SK-N-SH (cell line): Measurements from ENCODE around the gene XRN1. TPM values are rescaled to one million over a fixed set of nuclear protein-coding genes. Genes with fewer than 3 reads are reported as not detected.

ENCODE experiments used
- CTCF ChIA-PET: fragments of 300-600, 350-600 bp; formaldehyde crosslinking; extraction: SDS; loops from one replicate; lab custom pipeline; 2021; lab: Yijun Ruan, JAX
- POLR2A ChIA-PET: fragments of 350-600 bp; sonication (Branson Sonifier 250); formaldehyde crosslinking; extraction: SDS; loops from one replicate; lab custom pipeline; 2020; ENCODE audit warnings: antibody characterized with exemption, inconsistent platforms; lab: Yijun Ruan, JAX
- DNase-seq: peaks from one replicate; pipeline ENCODE4 v3.0.0; 2012
- H2AFZ ChIP-seq: fragments of 200-600 bp; sonication (generic); 2 replicates; pipeline ENCODE4 v1.8.1; 2016; ENCODE audit warnings: antibody characterized with exemption, mild to moderate bottlenecking, low read depth
- H3F3A ChIP-seq: fragments of 200-600 bp; sonication (generic); replicated peaks from 2 replicates; pipeline ENCODE3; 2016; ENCODE audit warnings: antibody characterized with exemption, mild to moderate bottlenecking; ENCODE audit not compliant: insufficient read depth
- H3K27ac ChIP-seq, 2 experiments: fragments of 200-500 bp in 1 of 2; fragments of 200-600 bp in 1 of 2; sonication (Bioruptor generic) in 1 of 2; sonication (generic), shearing (Covaris generic) in 1 of 2; 2 replicates each; pipeline versions ENCODE4 v1.5.1 to v1.6.1; 2014 to 2016; ENCODE audit warnings: low read depth in 2 of 2, inconsistent platforms in 1 of 2, low read length in 1 of 2, mild to moderate bottlenecking in 1 of 2, mixed read lengths in 1 of 2
- H3K27me3 ChIP-seq: fragments of 200-600 bp; sonication (generic), shearing (Covaris generic); 2 replicates; pipeline ENCODE4 v1.6.1; 2016; ENCODE audit warnings: mixed run types; ENCODE audit not compliant: insufficient read depth
- H3K36me3 ChIP-seq, 2 experiments: fragments of 200-500 bp in 1 of 2; fragments of 200-600 bp in 1 of 2; sonication (Bioruptor generic) in 1 of 2; sonication (generic) in 1 of 2; replicated peaks in 1 of 2; 2 replicates each; pipeline versions ENCODE3 to v1.5.1; 2014 to 2016; ENCODE audit warnings: low read length in 1 of 2, mild to moderate bottlenecking in 1 of 2; ENCODE audit not compliant: insufficient read depth in 2 of 2, control insufficient read depth in 1 of 2
- H3K4me1 ChIP-seq, 2 experiments: fragments of 200-500 bp in 1 of 2; fragments of 200-600 bp in 1 of 2; sonication (Bioruptor generic) in 1 of 2; sonication (generic), shearing (Covaris generic) in 1 of 2; 2 replicates each; pipeline versions ENCODE4 v1.5.1 to v1.6.1; 2014 to 2016; ENCODE audit warnings: low read depth in 1 of 2, low read length in 1 of 2, mixed run types in 1 of 2; ENCODE audit not compliant: insufficient read depth in 2 of 2, control insufficient read depth in 1 of 2
- H3K4me2 ChIP-seq: fragments of 200-600 bp; sonication (generic), shearing (Covaris generic); 2 replicates; pipeline ENCODE4 v1.6.1; 2017; ENCODE audit warnings: mixed run types
- H3K4me3 ChIP-seq, 2 experiments: fragments of 200-500 bp in 1 of 2; fragments of 200-600 bp in 1 of 2; sonication (Bioruptor generic) in 1 of 2; sonication (generic), shearing (Covaris generic) in 1 of 2; 2 replicates each; pipeline versions ENCODE4 v1.5.1 to v1.8.1; 2014 to 2016; ENCODE audit warnings: low read depth in 2 of 2, inconsistent platforms in 1 of 2, low read length in 1 of 2, mild to moderate bottlenecking in 1 of 2, mixed read lengths in 1 of 2, moderate library complexity in 1 of 2
- H3K79me2 ChIP-seq: fragments of 200-600 bp; sonication (generic); 2 replicates; pipeline ENCODE4 v1.8.1; 2017; ENCODE audit warnings: mild to moderate bottlenecking; ENCODE audit not compliant: insufficient read depth
- H3K9ac ChIP-seq: fragments of 200-600 bp; sonication (generic); 2 replicates; pipeline ENCODE4 v1.6.1; 2017; ENCODE audit warnings: mixed run types
- H3K9me2 ChIP-seq: fragments of 200-600 bp; sonication (generic); 2 replicates; pipeline ENCODE4 v1.6.1; 2017; ENCODE audit warnings: mixed run types
- H3K9me3 ChIP-seq: fragments of 200-600 bp; sonication (generic); 2 replicates; pipeline ENCODE4 v1.6.1; 2017; ENCODE audit warnings: mixed run types, mild to moderate bottlenecking, moderate library complexity
- H4K20me1 ChIP-seq: fragments of 200-600 bp; sonication (generic); 2 replicates; pipeline ENCODE4 v1.6.1; 2017; ENCODE audit warnings: mild to moderate bottlenecking, mixed run types; ENCODE audit not compliant: insufficient read depth
- CHD2 ChIP-seq: fragments of 150-350 bp; IDR thresholded peaks from 2 replicates; pipeline ENCODE4 v1.6.1; 2018; ENCODE audit warnings: low read length; ENCODE audit not compliant: partially characterized antibody
- CTCF ChIP-seq: fragments of 200-600 bp; sonication (generic); IDR thresholded peaks from 2 replicates; pipeline ENCODE4 v1.6.1; 2017; ENCODE audit warnings: antibody characterized with exemption, mild to moderate bottlenecking, moderate library complexity
- EZH2phosphoT487 ChIP-seq: fragments of 200-600 bp; sonication (generic); IDR thresholded peaks from 2 replicates; pipeline ENCODE4 v1.6.1; 2017; ENCODE audit warnings: low read depth, mixed run types, mild to moderate bottlenecking, antibody characterized with exemption, moderate library complexity, borderline replicate concordance
- FOXJ3 ChIP-seq: sonication (generic); formaldehyde crosslinking; IDR thresholded peaks from 2 replicates; pipeline ENCODE4 v1.5.1; 2020; ENCODE audit warnings: mild to moderate bottlenecking, missing genetic modification reagents
- FOXM1 ChIP-seq: IDR thresholded peaks from 2 replicates; pipeline ENCODE4 v1.4.0; 2012; ENCODE audit warnings: low read depth, mild to moderate bottlenecking
- GATA2 ChIP-seq: sonication (generic); formaldehyde crosslinking; IDR thresholded peaks from 2 replicates; pipeline ENCODE4 v1.5.0; 2020; ENCODE audit warnings: mild to moderate bottlenecking, missing genetic modification reagents
- JUND ChIP-seq: IDR thresholded peaks from 2 replicates; pipeline ENCODE4 v1.4.0; 2012
- MXI1 ChIP-seq: IDR thresholded peaks from 2 replicates; pipeline ENCODE4 v1.6.1; 2012; ENCODE audit warnings: mild to moderate bottlenecking, low read depth, low read length, improper control_type of control experiment
- NFIC ChIP-seq: IDR thresholded peaks from 2 replicates; pipeline ENCODE4 v1.4.0; 2012; ENCODE audit warnings: borderline replicate concordance
- PBX3 ChIP-seq: IDR thresholded peaks from 2 replicates; pipeline ENCODE4; 2012
- POLR2AphosphoS5 ChIP-seq: IDR thresholded peaks from 2 replicates; pipeline ENCODE4 v1.6.1; 2012; ENCODE audit warnings: low read depth, low read length
- RFX5 ChIP-seq: IDR thresholded peaks from 2 replicates; pipeline ENCODE4 v1.6.1; 2012; ENCODE audit warnings: mild to moderate bottlenecking, improper control_type of control experiment, low read length
- RXRA ChIP-seq: IDR thresholded peaks from 2 replicates; pipeline ENCODE4 v1.4.0; 2012; ENCODE audit warnings: low read depth, mild to moderate bottlenecking, borderline replicate concordance
- SMC3 ChIP-seq: IDR thresholded peaks from 2 replicates; pipeline ENCODE4 v1.6.1; 2012; ENCODE audit warnings: low read depth, low read length, improper control_type of control experiment
- TCF12 ChIP-seq: IDR thresholded peaks from 2 replicates; pipeline ENCODE4 v1.4.0; 2012
- TEAD4 ChIP-seq: IDR thresholded peaks from 2 replicates; pipeline ENCODE4 v1.4.0; 2012; ENCODE audit warnings: mild to moderate bottlenecking, borderline replicate concordance; ENCODE audit not compliant: insufficient read depth
- USF1 ChIP-seq: IDR thresholded peaks from 2 replicates; pipeline ENCODE4 v1.4.0; 2012; ENCODE audit warnings: low read depth, borderline replicate concordance
- WGBS: methylation state at CpG from one replicate; pipeline ENCODE4 v1.1.6; 2017; ENCODE audit warnings: low lambda C conversion rate; 5-methylcytosine and 5-hydroxymethylcytosine counted together
- polyA plus RNA-seq, 3 experiments: library from polyadenylated mRNA; depleted of rRNA; stranded (reverse); fragments of >200 nt; gene quantifications; 2 replicates each; pipeline ENCODE4 v1.2.3, GENCODE V29; 2012
- TF ChIP-seq, protein P1 (sequence below): fragments of 150-350 bp; IDR thresholded peaks from 2 replicates; pipeline ENCODE4 v1.6.1; 2016; ENCODE audit warnings: mild to moderate bottlenecking, low read depth, low read length

The XRN1 gene
- polyA plus RNA-seq, 1 of the 3 experiments (the other 2 are of a cell fraction), result 2.7 TPM

DNA sequence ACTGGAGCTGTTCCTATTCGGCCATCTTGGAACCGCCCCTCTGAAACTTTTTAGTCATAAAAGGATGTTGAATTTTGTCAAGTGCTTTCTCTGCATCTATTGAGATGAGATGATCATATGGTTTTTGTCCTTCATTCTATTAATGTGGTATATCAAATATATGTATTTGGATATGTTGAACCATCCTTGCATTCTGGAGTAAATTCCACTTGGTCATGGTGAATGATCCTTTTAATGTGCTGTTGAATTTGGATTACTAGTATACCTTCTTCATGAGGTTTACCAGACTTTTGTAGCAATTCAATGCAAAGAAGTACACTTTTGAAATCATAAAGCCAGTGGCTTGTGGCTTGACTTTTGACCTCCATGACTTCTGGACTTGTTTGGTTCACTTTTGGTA lies 33.4 kb upstream of the XRN1 start (continued):
- TF ChIP-seq TEAD4 (no peak), JUND (no peak)

DNA sequence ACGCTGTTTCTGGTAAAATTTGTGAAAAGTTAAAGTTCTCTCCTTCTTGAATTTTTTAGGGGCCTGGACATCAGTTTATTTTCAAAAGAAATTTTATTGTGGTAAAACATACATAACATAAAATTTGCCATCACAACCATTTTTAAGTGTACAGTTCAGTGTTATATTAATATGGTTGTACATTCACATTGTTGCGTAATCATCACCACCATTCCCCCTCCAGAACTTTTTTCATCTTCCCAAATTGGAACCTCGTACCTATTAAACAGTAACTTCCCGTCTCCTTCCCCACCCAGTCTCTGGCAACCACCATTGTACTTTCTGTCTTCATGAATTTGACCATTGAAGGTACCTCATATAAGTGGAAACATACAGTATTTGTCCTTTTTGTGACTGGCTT lies 23.0 kb upstream of the XRN1 start:
- no peaks in the 10 kb centered on the region for H3K9me3 ChIP-seq
- no peaks in the 10 kb centered on the region for H3K79me2 ChIP-seq
- CTCF ChIA-PET, result interaction anchor here (0.6 to 0.7 kb wide), 2 partner anchors 28 to 100 kb away, joined by 3 read pairs; no protein-coding TSS in a partner anchor
- H3K9me2 ChIP-seq, result no peaks in the 10 kb centered on the region
- peaks cover 6 to 48% of the 10 kb centered on the region in 2 experiments for H3K36me3 ChIP-seq
- H3K4me2 ChIP-seq, result no peak overlapping the region
- no peak overlapping the region for H3K9ac ChIP-seq
- DNase-seq, result no peak
- POLR2A ChIA-PET, result no interaction called here
- H3K4me3 ChIP-seq, result no peak overlapping the region
- no peaks in the 10 kb centered on the region for H3K4me1 ChIP-seq
- no peak overlapping the region for H3K27ac ChIP-seq
- H3F3A ChIP-seq, result no peaks in the 10 kb centered on the region
- H2AFZ ChIP-seq, result no peak overlapping the region
- no peak for TF ChIP-seq FOXJ3 (CRISPR knock-in tag)
- TF ChIP-seq CHD2, result no peak
- TF ChIP-seq USF1, result no peak
- TF ChIP-seq TCF12, result no peak
- TF ChIP-seq EZH2phosphoT487, result no peak
- no peak for TF ChIP-seq SMC3
- no peak for TF ChIP-seq FOXM1
- TF ChIP-seq, protein P1, sequence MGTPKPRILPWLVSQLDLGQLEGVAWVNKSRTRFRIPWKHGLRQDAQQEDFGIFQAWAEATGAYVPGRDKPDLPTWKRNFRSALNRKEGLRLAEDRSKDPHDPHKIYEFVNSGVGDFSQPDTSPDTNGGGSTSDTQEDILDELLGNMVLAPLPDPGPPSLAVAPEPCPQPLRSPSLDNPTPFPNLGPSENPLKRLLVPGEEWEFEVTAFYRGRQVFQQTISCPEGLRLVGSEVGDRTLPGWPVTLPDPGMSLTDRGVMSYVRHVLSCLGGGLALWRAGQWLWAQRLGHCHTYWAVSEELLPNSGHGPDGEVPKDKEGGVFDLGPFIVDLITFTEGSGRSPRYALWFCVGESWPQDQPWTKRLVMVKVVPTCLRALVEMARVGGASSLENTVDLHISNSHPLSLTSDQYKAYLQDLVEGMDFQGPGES, result no peak
- TF ChIP-seq POLR2AphosphoS5, result no peak
- TF ChIP-seq RXRA, result no peak
- TF ChIP-seq NFIC, result no peak
- TF ChIP-seq PBX3, result no peak
- TF ChIP-seq MXI1, result no peak
- TF ChIP-seq TEAD4, result no peak
- TF ChIP-seq RFX5, result no peak
- no peak for TF ChIP-seq CTCF
- no peak for TF ChIP-seq GATA2
- TF ChIP-seq, all 33 proteins: peak for 0
- no peaks in the 10 kb centered on the region for H4K20me1 ChIP-seq
- WGBS, result 93% methylated on average over 4 of the region's 4 CpGs
- H3K27me3 ChIP-seq, result no peaks in the 10 kb centered on the region
